GM12878 (cell line): Measurements from ENCODE around the gene TGFBRAP1. TPM values are rescaled to one million over a fixed set of nuclear protein-coding genes. Genes with fewer than 3 reads are reported as not detected.

ENCODE experiments used
- ATAC-seq: fragments of 200-7000 bp; cut with Tn5 transposase; 3 replicates; pipeline ENCODE4 v1.9.1; 2020; ENCODE audit warnings: mild to moderate bottlenecking, moderate library complexity
- BruUV-seq: library from RNA; stranded (reverse); fragments of 400-500 nt; replicated peaks from 2 replicates; lab custom pipeline; 2021; lab: Mats Ljungman, UMichigan
- CTCF ChIA-PET: fragments of 300-600 bp; sonication (Branson Sonifier 250); formaldehyde crosslinking; extraction: SDS; loops from one replicate; lab custom pipeline; 2021; ENCODE audit warnings: inconsistent platforms; lab: Yijun Ruan, JAX
- POLR2A ChIA-PET: fragments of 350-600 bp; formaldehyde crosslinking; extraction: SDS; loops from one replicate; lab custom pipeline; 2021; ENCODE audit warnings: inconsistent platforms; lab: Charles Lee
- RAD21 ChIA-PET: fragments of 300-600 bp; sonication (Branson Sonifier 250); formaldehyde crosslinking; loops from one replicate; lab custom pipeline; 2023; ENCODE audit warnings: antibody characterized with exemption; ENCODE audit not compliant: unreplicated experiment; lab: Charles Lee
- SMC1A ChIA-PET: fragments of 300-600 bp; sonication (Branson Sonifier 250); formaldehyde crosslinking; loops from one replicate; lab custom pipeline; 2023; ENCODE audit not compliant: unreplicated experiment, uncharacterized antibody; lab: Charles Lee
- DNase-seq: peaks from one replicate; pipeline ENCODE4 v3.0.0-alpha.2; 2011; ENCODE audit warnings: low read depth, low spot score
- FAIRE-seq: peaks from 3 replicates; lab custom pipeline; 2011; peaks lifted over from hg19 to GRCh38; lab: Jason Lieb, UNC
- H2AFZ ChIP-seq: 2 replicates; pipeline ENCODE4 v1.6.0; 2011; ENCODE audit warnings: low read depth, low read length, control low read depth; ENCODE audit not compliant: control insufficient read depth
- H3K27ac ChIP-seq: 2 replicates; pipeline ENCODE4 v1.5.1; 2011; ENCODE audit warnings: control low read depth; ENCODE audit not compliant: control insufficient read depth, insufficient read depth
- H3K27me3 ChIP-seq, 2 experiments: replicated peaks in 1 of 2; 2 replicates each; pipeline versions ENCODE4 v1.6.0 to v1.6.1; 2011; ENCODE audit warnings: low read length in 1 of 2; ENCODE audit not compliant: control insufficient read depth in 2 of 2, insufficient read depth in 2 of 2
- H3K36me3 ChIP-seq, 2 experiments: 2 replicates each; pipeline ENCODE4 v1.5.1; 2011; ENCODE audit warnings: low read length in 1 of 2; ENCODE audit not compliant: control insufficient read depth in 2 of 2, insufficient read depth in 2 of 2
- H3K4me1 ChIP-seq: 2 replicates; pipeline ENCODE4 v1.6.1; 2011; ENCODE audit warnings: mild to moderate bottlenecking, low read length, moderate library complexity, mixed read lengths; ENCODE audit not compliant: control insufficient read depth, insufficient read depth
- H3K4me2 ChIP-seq: 2 replicates; pipeline ENCODE4 v1.6.0; 2011; ENCODE audit warnings: control low read depth; ENCODE audit not compliant: control insufficient read depth, insufficient read depth
- H3K4me3 ChIP-seq: fragments of 200-600 bp; sonication (generic); 2 replicates; pipeline ENCODE4 v1.5.1; 2016
- H3K79me2 ChIP-seq: 2 replicates; pipeline ENCODE4 v1.6.0; 2011; ENCODE audit warnings: low read length; ENCODE audit not compliant: control insufficient read depth, insufficient read depth
- H3K9ac ChIP-seq: 2 replicates; pipeline ENCODE4 v1.8.0; 2011; ENCODE audit warnings: low read length, control low read depth, mixed read lengths; ENCODE audit not compliant: control insufficient read depth, insufficient read depth
- H3K9me3 ChIP-seq: replicated peaks from 3 replicates; pipeline ENCODE4 v1.5.1; 2011; ENCODE audit warnings: mild to moderate bottlenecking, low read length; ENCODE audit not compliant: control insufficient read depth, insufficient read depth
- H4K20me1 ChIP-seq: 2 replicates; pipeline ENCODE4 v1.6.0; 2011; ENCODE audit not compliant: control insufficient read depth, insufficient read depth
- BMI1 ChIP-seq: fragments of 450-650 bp; IDR thresholded peaks from 2 replicates; pipeline ENCODE4 v1.6.1; 2016; ENCODE audit warnings: mild to moderate bottlenecking, moderate library complexity, borderline replicate concordance
- CHD2 ChIP-seq: IDR thresholded peaks from 2 replicates; pipeline ENCODE4 v1.6.1; 2011; ENCODE audit warnings: low read depth, low read length, improper control_type of control experiment, borderline replicate concordance
- CREB1 ChIP-seq: IDR thresholded peaks from 2 replicates; pipeline ENCODE4 v1.6.1; 2012; ENCODE audit warnings: low read depth, mild to moderate bottlenecking, inconsistent platforms
- GATAD2B ChIP-seq: fragments of 450-650 bp; conservative IDR thresholded peaks from 2 replicates; pipeline ENCODE4 v1.6.1; 2017; ENCODE audit warnings: low read depth, mild to moderate bottlenecking, moderate library complexity
- HDGF ChIP-seq: fragments of 450-650 bp; IDR thresholded peaks from 2 replicates; pipeline ENCODE4 v1.6.1; 2016; ENCODE audit warnings: antibody characterized with exemption
- KDM1A ChIP-seq: fragments of 200-600 bp; sonication (generic); IDR thresholded peaks from 2 replicates; pipeline ENCODE4 v1.6.1; 2016; ENCODE audit warnings: borderline replicate concordance
- LARP7 ChIP-seq: fragments of 450-650 bp; IDR thresholded peaks from 2 replicates; pipeline ENCODE4 v1.6.1; 2017; ENCODE audit warnings: mild to moderate bottlenecking
- NR2C1 ChIP-seq: fragments of 450-650 bp; IDR thresholded peaks from 2 replicates; pipeline ENCODE4 v1.6.1; 2017; ENCODE audit warnings: antibody characterized with exemption, mild to moderate bottlenecking, moderate library complexity
- NR2F1 ChIP-seq: fragments of 450-650 bp; conservative IDR thresholded peaks from 2 replicates; pipeline ENCODE4 v1.6.1; 2017; ENCODE audit warnings: mild to moderate bottlenecking
- PAX5 ChIP-seq: IDR thresholded peaks from 2 replicates; pipeline ENCODE4 v1.6.1; 2011; ENCODE audit warnings: low read depth, low read length, borderline replicate concordance
- POLR2AphosphoS2 ChIP-seq: IDR thresholded peaks from 2 replicates; pipeline ENCODE4 v1.6.1; 2011; ENCODE audit warnings: low read depth, mild to moderate bottlenecking, low read length, improper control_type of control experiment, moderate library complexity
- SIX5 ChIP-seq: IDR thresholded peaks from 2 replicates; pipeline ENCODE4 v1.6.1; 2011; ENCODE audit warnings: mild to moderate bottlenecking, low read depth, low read length, moderate library complexity; ENCODE audit not compliant: severe bottlenecking
- SMAD5 ChIP-seq: IDR thresholded peaks from 2 replicates; pipeline ENCODE4 v1.6.1; 2016; ENCODE audit warnings: antibody characterized with exemption, low read depth
- STAT1 ChIP-seq: fragments of 450-650 bp; conservative IDR thresholded peaks from 2 replicates; pipeline ENCODE4 v1.6.1; 2014; ENCODE audit warnings: antibody characterized with exemption, mild to moderate bottlenecking
- YY1 ChIP-seq: IDR thresholded peaks from 2 replicates; pipeline ENCODE4 v1.6.1; 2011; ENCODE audit warnings: low read depth, mild to moderate bottlenecking, low read length
- ZNF274 ChIP-seq: IDR thresholded peaks from one replicate; pipeline ENCODE4 v1.8.0; 2011; ENCODE audit not compliant: insufficient read length, insufficient read depth
- WGBS: methylation state at CpG from one replicate; pipeline ENCODE4 v1.1.6; 2016; ENCODE audit warnings: low lambda C conversion rate; ENCODE audit not compliant: insufficient replicate concordance, insufficient coverage; ENCODE audit errors: missing lambda C conversion rate; 5-methylcytosine and 5-hydroxymethylcytosine counted together
- in situ Hi-C: fragments of 300-500 bp; cut with MboI; formaldehyde crosslinking; loops from 9 replicates; pipeline ENCODE4 v1.14.3; 2018; ENCODE audit warnings: mixed read lengths
- intact Hi-C: fragments of 100-400 bp; cut with micrococcal nuclease; formaldehyde crosslinking; loops from one replicate; pipeline ENCODE4 v1.14.2; 2022; ENCODE audit not compliant: unreplicated experiment
- polyA plus RNA-seq, 11 experiments: library from polyadenylated mRNA; depleted of rRNA in 4 of 11; unstranded in 6 of 11; stranded (reverse) in 5 of 11; fragments of >200 nt; fragmentation: Nextera tagmentation in 4 of 11; fragmentation: Illumina TruSeq in 1 of 11; extraction: Ambion mirVana in 4 of 11; extraction: Trizol in 1 of 11; gene quantifications; 1 replicate in 1 of 11; 2 replicates in 10 of 11; pipeline versions ENCODE4 v1.2.1 to v1.2.3, GENCODE V29; 2011 to 2016; ENCODE audit warnings: inconsistent platforms in 2 of 11, missing spikeins in 2 of 11, low read depth in 1 of 11
- total RNA-seq, 4 experiments: library from RNA; depleted of rRNA in 3 of 4; stranded (reverse); fragments of >200 nt in 3 of 4; fragmentation: Illumina TruSeq in 1 of 4; extraction: Trizol in 1 of 4; gene quantifications; 2 replicates each; pipeline versions ENCODE4 v1.2.1 to v1.2.3, GENCODE V29; 2013 to 2021
- TF ChIP-seq, protein P1 (sequence below): IDR thresholded peaks from 2 replicates; pipeline ENCODE4 v1.6.1; 2011; ENCODE audit warnings: low read depth, low read length, improper control_type of control experiment, borderline replicate concordance
- TF ChIP-seq, protein P2 (sequence below): IDR thresholded peaks from 2 replicates; pipeline ENCODE4 v1.6.1; 2011; ENCODE audit warnings: borderline replicate concordance, low read depth, mild to moderate bottlenecking, moderate library complexity, low read length; ENCODE audit not compliant: insufficient read depth, poor library complexity, severe bottlenecking
- TF ChIP-seq, protein P3 (sequence below): fragments of 450-650 bp; IDR thresholded peaks from 2 replicates; pipeline ENCODE4 v1.6.1; 2018; ENCODE audit warnings: mild to moderate bottlenecking, low read depth, moderate library complexity; ENCODE audit not compliant: partially characterized antibody

The TGFBRAP1 gene
- total and polyA plus RNA-seq, 10 of the 15 experiments (the other 5 are each of a cell fraction or from before 2014, with no cell fraction given), result 7.9 to 37.4 (median 23.7) TPM

DNA sequence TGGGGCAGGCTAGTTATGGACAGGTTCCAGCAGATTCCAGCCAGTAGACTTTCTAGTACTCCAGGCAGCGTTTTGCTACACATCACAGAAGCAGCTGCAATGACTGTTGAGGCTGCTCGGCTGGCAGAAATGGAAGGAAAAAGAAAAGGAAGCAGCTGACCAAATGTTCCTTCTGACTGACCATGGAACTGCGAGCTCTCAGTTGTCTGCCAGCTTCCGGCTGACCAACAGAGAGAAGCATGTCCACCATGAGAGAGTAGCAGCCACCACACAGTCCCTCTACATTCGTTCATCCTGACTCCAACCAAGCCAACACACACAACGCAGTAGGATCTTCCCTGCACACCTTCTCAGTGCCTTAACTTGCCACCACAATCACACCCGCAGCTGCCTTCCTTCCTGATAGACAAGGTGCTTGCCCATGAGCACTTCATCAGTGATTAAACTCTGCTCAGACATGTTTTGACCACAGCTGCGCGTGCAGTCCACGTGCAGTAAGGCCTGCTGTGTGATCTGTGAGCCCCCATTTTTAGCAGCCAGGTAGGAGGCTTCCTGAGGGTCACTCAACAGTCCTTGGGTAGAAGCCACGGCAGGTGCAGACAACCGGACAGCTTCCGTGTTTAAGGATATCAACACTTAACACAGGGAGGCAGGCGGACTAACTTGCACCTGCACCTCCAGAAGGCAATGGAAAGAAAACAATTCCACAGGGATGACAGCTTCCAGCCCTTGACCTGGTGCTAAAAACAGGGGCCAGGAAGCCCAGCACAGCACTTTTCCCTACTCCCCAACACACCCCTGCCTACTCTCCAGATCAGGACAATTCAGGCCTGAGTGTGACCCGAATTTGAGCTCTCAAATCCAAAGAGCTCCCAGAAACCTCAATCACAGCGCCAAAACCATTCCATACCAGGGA is 996 bp downstream of the TGFBRAP1 start:
- Histone ChIP-seq H3K27me3 (no peaks in the 10 kb centered on the region), H3K4me1 (peaks cover 15% of the 10 kb centered on the region), H3K4me3 (peak overlapping the region; percentile 88), H3K9ac (peak overlapping the region; percentile 92), H3K79me2 (peaks cover 67% of the 10 kb centered on the region), H3K27ac (peak overlapping the region; percentile 84), H3K36me3 (peaks cover 0 to 8% of the 10 kb centered on the region in 2 experiments; a peak in 2 of 4 replicates), H2AFZ (peak overlapping the region; percentile 81), H3K4me2 (peak overlapping the region; percentile 99), H4K20me1 (no peaks in the 10 kb centered on the region), H3K9me3 (no peaks in the 10 kb centered on the region)
- WGBS, result 1% methylated on average over 16 of the region's 16 CpGs
- FAIRE-seq (peak; percentile 61), ATAC-seq (peak; percentile 56), DNase-seq (no peak)
- no TSS peak for BruUV-seq
- in situ Hi-C loops, result no loop called here
- intact Hi-C loops, result no loop called here
- POLR2A ChIA-PET, result interaction anchor here (0.9 to 2.0 kb wide), 7 partner anchors 9 to 41 kb away, joined by 3 to 12 read pairs (median 3); partner anchors contain the start of gene C2orf49
- RAD21 ChIA-PET, result interaction anchor here (1.1 to 2.2 kb wide), 3 partner anchors 9 to 41 kb away, joined by 4 to 9 read pairs (median 8); partner anchors contain the start of gene C2orf49
- CTCF ChIA-PET, result interaction anchor here (0.7 to 1.5 kb wide), 7 partner anchors 10 to 476 kb away, joined by 3 to 4 read pairs (median 3); partner anchors contain the start of gene C2orf49
- SMC1A ChIA-PET, result interaction anchor here (0.9 to 5.0 kb wide), 8 partner anchors 8 to 84 kb away, joined by 3 to 25 read pairs (median 4); partner anchors contain the start of gene C2orf49
- no peak for TF ChIP-seq CREB1
- no peak for TF ChIP-seq NR2C1
- no peak for TF ChIP-seq GATAD2B
- TF ChIP-seq PAX5, result 0 out of 2 replicates have a peak, but pooled peaks have one; percentile 36
- peak; percentile 75 for TF ChIP-seq YY1
- TF ChIP-seq, protein P1, sequence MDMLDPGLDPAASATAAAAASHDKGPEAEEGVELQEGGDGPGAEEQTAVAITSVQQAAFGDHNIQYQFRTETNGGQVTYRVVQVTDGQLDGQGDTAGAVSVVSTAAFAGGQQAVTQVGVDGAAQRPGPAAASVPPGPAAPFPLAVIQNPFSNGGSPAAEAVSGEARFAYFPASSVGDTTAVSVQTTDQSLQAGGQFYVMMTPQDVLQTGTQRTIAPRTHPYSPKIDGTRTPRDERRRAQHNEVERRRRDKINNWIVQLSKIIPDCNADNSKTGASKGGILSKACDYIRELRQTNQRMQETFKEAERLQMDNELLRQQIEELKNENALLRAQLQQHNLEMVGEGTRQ, result no peak
- TF ChIP-seq SIX5, result no peak
- TF ChIP-seq LARP7, result no peak
- TF ChIP-seq BMI1, result no peak
- TF ChIP-seq, protein P2, sequence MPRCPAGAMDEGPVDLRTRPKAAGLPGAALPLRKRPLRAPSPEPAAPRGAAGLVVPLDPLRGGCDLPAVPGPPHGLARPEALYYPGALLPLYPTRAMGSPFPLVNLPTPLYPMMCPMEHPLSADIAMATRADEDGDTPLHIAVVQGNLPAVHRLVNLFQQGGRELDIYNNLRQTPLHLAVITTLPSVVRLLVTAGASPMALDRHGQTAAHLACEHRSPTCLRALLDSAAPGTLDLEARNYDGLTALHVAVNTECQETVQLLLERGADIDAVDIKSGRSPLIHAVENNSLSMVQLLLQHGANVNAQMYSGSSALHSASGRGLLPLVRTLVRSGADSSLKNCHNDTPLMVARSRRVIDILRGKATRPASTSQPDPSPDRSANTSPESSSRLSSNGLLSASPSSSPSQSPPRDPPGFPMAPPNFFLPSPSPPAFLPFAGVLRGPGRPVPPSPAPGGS, result no peak
- TF ChIP-seq NR2F1, result no peak
- no peak for TF ChIP-seq KDM1A
- no peak for TF ChIP-seq STAT1
- TF ChIP-seq, protein P3, sequence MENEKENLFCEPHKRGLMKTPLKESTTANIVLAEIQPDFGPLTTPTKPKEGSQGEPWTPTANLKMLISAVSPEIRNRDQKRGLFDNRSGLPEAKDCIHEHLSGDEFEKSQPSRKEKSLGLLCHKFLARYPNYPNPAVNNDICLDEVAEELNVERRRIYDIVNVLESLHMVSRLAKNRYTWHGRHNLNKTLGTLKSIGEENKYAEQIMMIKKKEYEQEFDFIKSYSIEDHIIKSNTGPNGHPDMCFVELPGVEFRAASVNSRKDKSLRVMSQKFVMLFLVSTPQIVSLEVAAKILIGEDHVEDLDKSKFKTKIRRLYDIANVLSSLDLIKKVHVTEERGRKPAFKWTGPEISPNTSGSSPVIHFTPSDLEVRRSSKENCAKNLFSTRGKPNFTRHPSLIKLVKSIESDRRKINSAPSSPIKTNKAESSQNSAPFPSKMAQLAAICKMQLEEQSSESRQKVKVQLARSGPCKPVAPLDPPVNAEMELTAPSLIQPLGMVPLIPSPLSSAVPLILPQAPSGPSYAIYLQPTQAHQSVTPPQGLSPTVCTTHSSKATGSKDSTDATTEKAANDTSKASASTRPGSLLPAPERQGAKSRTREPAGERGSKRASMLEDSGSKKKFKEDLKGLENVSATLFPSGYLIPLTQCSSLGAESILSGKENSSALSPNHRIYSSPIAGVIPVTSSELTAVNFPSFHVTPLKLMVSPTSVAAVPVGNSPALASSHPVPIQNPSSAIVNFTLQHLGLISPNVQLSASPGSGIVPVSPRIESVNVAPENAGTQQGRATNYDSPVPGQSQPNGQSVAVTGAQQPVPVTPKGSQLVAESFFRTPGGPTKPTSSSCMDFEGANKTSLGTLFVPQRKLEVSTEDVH, result no peak
- peak; percentile 60; the same call in 1 of the 2 replicates for TF ChIP-seq HDGF
- TF ChIP-seq ZNF274, result no peak
- no peak for TF ChIP-seq POLR2AphosphoS2
- no peak for TF ChIP-seq SMAD5
- TF ChIP-seq CHD2, result no peak
